ENCODE results near the gene SYNE1. TPM values are rescaled to one million over a fixed set of nuclear protein-coding genes. Genes with fewer than 3 reads are reported as not detected.

Gene SYNE1
- total and polyA plus RNA-seq, 8 donors = 12.8 to 279 (median 108) TPM

DNA sequence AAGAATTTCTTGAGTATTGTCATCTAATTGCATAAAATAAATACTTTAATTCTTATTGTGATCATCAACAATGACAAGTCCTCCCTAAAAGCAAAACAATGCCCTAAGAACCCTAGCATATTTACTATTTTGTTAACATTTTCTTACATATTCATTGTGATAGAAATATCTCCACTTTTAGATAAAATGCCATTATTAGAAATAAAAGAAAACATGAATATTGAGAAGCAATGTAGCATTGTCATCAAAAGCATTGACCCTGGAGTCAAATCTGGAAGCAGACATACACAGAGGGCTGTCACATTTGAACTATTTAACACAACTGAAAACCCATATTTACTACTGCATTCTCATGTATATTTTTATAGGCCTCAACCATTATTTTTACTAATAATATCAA, 257.7 kb downstream of the SYNE1 start:
- peak overlapping the region in 4 of 5 donors; percentile 82 to 89 (median 86) for H3K27ac ChIP-seq
- no peak for DNase-seq
- intact Hi-C loops (cut with DNase I; ENCODE audit: low total_unique reads) = no loop called here
- no peaks in the 10 kb centered on the region for H3K27me3 ChIP-seq
- H3K4me1 ChIP-seq = peaks cover 0 to 11% (median 2%) of the 10 kb centered on the region in 4 donors
- H3K9me3 ChIP-seq = no peaks in the 10 kb centered on the region
- TF ChIP-seq POLR2AphosphoS5 (IDR thresholded peaks at IDR 0.05) (no peak), POLR2A (IDR thresholded peaks at IDR 0.05) (no peak)
- TF ChIP-seq, protein P1, sequence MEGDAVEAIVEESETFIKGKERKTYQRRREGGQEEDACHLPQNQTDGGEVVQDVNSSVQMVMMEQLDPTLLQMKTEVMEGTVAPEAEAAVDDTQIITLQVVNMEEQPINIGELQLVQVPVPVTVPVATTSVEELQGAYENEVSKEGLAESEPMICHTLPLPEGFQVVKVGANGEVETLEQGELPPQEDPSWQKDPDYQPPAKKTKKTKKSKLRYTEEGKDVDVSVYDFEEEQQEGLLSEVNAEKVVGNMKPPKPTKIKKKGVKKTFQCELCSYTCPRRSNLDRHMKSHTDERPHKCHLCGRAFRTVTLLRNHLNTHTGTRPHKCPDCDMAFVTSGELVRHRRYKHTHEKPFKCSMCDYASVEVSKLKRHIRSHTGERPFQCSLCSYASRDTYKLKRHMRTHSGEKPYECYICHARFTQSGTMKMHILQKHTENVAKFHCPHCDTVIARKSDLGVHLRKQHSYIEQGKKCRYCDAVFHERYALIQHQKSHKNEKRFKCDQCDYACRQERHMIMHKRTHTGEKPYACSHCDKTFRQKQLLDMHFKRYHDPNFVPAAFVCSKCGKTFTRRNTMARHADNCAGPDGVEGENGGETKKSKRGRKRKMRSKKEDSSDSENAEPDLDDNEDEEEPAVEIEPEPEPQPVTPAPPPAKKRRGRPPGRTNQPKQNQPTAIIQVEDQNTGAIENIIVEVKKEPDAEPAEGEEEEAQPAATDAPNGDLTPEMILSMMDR (IDR thresholded peaks at IDR 0.05) = no peak
- H3K36me3 ChIP-seq = peaks cover 0 to 19% (median 13%) of the 10 kb centered on the region in 4 donors
- H3K4me3 ChIP-seq = peak overlapping the region in 3 of 4 donors; percentile 42 to 46 (median 44)

DNA sequence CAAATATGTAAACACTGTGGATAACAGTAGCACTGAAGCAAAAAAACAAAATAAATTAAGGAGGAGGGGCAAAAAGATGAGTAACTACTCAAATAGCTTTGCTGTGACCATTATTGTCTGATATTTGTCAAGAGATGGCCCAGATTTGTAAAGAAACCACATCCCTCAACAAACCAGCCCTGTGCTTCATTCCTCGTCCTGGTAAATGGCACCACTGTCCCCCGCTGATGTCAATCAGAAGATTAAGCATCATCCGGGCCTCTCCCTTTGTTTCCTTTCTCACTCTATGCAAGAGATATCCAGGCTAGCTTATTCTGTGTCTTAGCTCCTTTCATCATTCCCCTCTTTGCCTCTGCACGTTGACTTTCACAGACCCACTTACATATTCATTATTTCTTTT, 259.0 kb downstream of the SYNE1 start:
- H3K27me3 ChIP-seq = no peaks in the 10 kb centered on the region
- peaks cover 0 to 19% (median 14%) of the 10 kb centered on the region in 4 donors for H3K36me3 ChIP-seq
- intact Hi-C loops (cut with DNase I; ENCODE audit: low total_unique reads) = no loop called here
- peaks cover 0 to 11% (median 5%) of the 10 kb centered on the region in 4 donors for H3K4me1 ChIP-seq
- no peak for DNase-seq
- TF ChIP-seq, protein P1 (IDR thresholded peaks at IDR 0.05) = no peak
- TF ChIP-seq EP300 (IDR thresholded peaks at IDR 0.05) = no peak
- no peak for TF ChIP-seq POLR2A (IDR thresholded peaks at IDR 0.05)
- no peak for TF ChIP-seq POLR2AphosphoS5 (IDR thresholded peaks at IDR 0.05)
- WGBS, 5 donors = 68 to 81% (median 72%) methylated on average over 4 of the region's 4 CpGs
- peak overlapping the region in 4 of 5 donors; percentile 82 to 89 (median 86) for H3K27ac ChIP-seq
- peak overlapping the region in 1 of 4 donors; percentile 42 for H3K4me3 ChIP-seq
- no peaks in the 10 kb centered on the region for H3K9me3 ChIP-seq

DNA sequence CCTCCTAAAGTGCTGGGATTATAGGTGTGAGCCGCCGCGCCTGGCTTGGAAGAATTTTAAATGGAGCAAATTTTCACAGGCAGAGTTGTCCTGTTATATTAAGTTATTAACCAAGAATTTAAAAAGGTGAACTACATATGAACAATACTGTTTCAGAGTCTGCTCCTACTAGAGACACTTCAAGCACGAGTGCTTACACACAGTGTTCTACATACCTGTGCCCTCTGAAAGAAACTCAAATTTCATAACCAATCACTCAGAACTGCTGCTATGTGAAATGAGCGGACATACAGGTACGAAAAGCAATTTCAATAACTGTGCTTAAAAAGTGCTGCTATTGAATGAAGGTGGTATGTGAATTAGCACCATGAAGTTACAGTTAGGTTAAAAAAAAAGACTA, 262.0 kb downstream of the SYNE1 start:
- 92 to 98% (median 96%) methylated on average over 6 of the region's 6 CpGs for WGBS, 5 donors
- Histone ChIP-seq H3K27me3 (no peaks in the 10 kb centered on the region), H3K9me3 (no peaks in the 10 kb centered on the region), H3K36me3 (peaks cover 0 to 38% (median 34%) of the 10 kb centered on the region in 4 donors), H3K4me1 (peaks cover 0 to 10% (median 2%) of the 10 kb centered on the region in 4 donors), H3K27ac (no peak overlapping the region), H3K4me3 (no peak overlapping the region)
- intact Hi-C loops (cut with DNase I; ENCODE audit: low total_unique reads) = no loop called here
- DNase-seq = no peak
- no peak for TF ChIP-seq POLR2A (IDR thresholded peaks at IDR 0.05)
- TF ChIP-seq POLR2AphosphoS5 (IDR thresholded peaks at IDR 0.05) = no peak
- TF ChIP-seq, protein P1 (IDR thresholded peaks at IDR 0.05) = no peak
- TF ChIP-seq EP300 (IDR thresholded peaks at IDR 0.05) = no peak

DNA sequence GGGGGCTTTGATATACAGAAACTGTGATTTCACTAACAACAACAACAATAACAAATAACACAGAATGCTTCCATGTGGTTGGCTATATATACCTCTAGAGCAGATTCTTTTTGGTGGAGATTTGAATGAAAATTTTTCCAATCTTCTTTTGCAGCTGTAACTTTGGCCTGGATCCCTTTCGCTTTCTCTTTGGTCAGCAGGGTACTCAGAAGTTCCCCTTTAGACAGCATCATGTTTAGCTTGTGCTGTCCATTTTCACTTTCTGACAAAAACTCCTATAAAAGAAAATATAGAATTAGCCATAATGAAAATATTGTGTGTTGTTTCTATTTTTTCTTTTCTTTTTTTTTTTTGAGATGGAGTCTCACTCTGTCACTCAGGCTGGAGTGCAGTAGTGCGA, 264.2 kb downstream of the SYNE1 start:
- WGBS, 5 donors = 91 to 100% (median 99%) methylated on average over 2 of the region's 2 CpGs
- H3K9me3 ChIP-seq = no peaks in the 10 kb centered on the region
- TF ChIP-seq EP300 (IDR thresholded peaks at IDR 0.05) (no peak), POLR2A (IDR thresholded peaks at IDR 0.05) (no peak), POLR2AphosphoS5 (IDR thresholded peaks at IDR 0.05) (no peak)
- TF ChIP-seq, protein P1 (IDR thresholded peaks at IDR 0.05) = no peak
- peaks cover 0 to 49% (median 45%) of the 10 kb centered on the region in 4 donors for H3K36me3 ChIP-seq
- no peak for DNase-seq
- no peak overlapping the region for H3K27ac ChIP-seq
- no peaks in the 10 kb centered on the region for H3K27me3 ChIP-seq
- no peak overlapping the region for H3K4me3 ChIP-seq
- intact Hi-C loops (cut with DNase I; ENCODE audit: low total_unique reads) = no loop called here
- H3K4me1 ChIP-seq = peaks cover 0 to 13% (median 7%) of the 10 kb centered on the region in 4 donors
